HCT116 (cell line): ENCODE measurements around the gene KIF21B. TPM values are rescaled to one million over a fixed set of nuclear protein-coding genes. Genes with fewer than 3 reads are reported as not detected.

Source experiments
- ATAC-seq: fragments of 200-7000 bp; cut with Tn5 transposase; 2 replicates; pipeline ENCODE4 v1.9.1; 2020; ENCODE audit warnings: mild to moderate bottlenecking, moderate library complexity
- BruUV-seq: library from RNA; stranded (reverse); fragments of 400-500 nt; replicated peaks from 2 replicates; lab custom pipeline; 2021; lab: Mats Ljungman, UMichigan
- CTCF ChIA-PET: fragments of 300-600 bp; sonication (Branson Sonifier 250); formaldehyde crosslinking; loops from one replicate; lab custom pipeline; 2021; ENCODE audit warnings: antibody characterized with exemption; lab: Charles Lee
- POLR2A ChIA-PET: fragments of 300-600, 350-600 bp; sonication (Branson Sonifier 250); formaldehyde crosslinking; loops from one replicate; lab custom pipeline; 2021; ENCODE audit warnings: antibody characterized with exemption; lab: Charles Lee
- RAD21 ChIA-PET, 2 experiments: fragments of 300-600 bp; sonication (Branson Sonifier 250); formaldehyde crosslinking; loops; one replicate each; lab custom pipeline; 2023; ENCODE audit warnings: low total read pairs in 2 of 2; ENCODE audit not compliant: uncharacterized antibody in 2 of 2, unreplicated experiment in 2 of 2, low non-redundant PET in 1 of 2; lab: Charles Lee
- DNase-seq: peaks from one replicate; pipeline ENCODE4 v3.0.0-alpha.2; 2010; ENCODE audit warnings: low read depth, low spot score
- H2AFZ ChIP-seq: fragments of 200-600 bp; shearing (Covaris generic), sonication (generic); 2 replicates; pipeline ENCODE4 v1.6.1; 2017; ENCODE audit warnings: low read depth, mixed run types, mixed read lengths, antibody characterized with exemption, low read length; ENCODE audit not compliant: poor library complexity, severe bottlenecking
- H3K27ac ChIP-seq: 2 replicates; pipeline ENCODE4 v1.5.1; 2012; ENCODE audit warnings: low read depth, low read length
- H3K27me3 ChIP-seq: fragments of 200-600 bp; sonication (generic); 2 replicates; pipeline ENCODE4 v1.6.1; 2016; ENCODE audit warnings: mixed run types, low read length, mixed read lengths; ENCODE audit not compliant: insufficient read depth
- H3K36me3 ChIP-seq, 2 experiments: fragments of 200-500 bp in 1 of 2; fragments of 200-600 bp in 1 of 2; sonication (Bioruptor generic) in 1 of 2; sonication (generic) in 1 of 2; 2 replicates each; pipeline versions ENCODE4 v1.5.1 to v1.6.1; 2014 to 2016; ENCODE audit warnings: low read length in 2 of 2, inconsistent platforms in 1 of 2, mixed read lengths in 1 of 2, mixed run types in 1 of 2; ENCODE audit not compliant: insufficient read depth in 2 of 2, control insufficient read depth in 1 of 2
- H3K4me1 ChIP-seq, 2 experiments: fragments of 200-600 bp in 1 of 2; sonication (generic) in 1 of 2; 2 replicates each; pipeline versions ENCODE4 v1.5.1 to v1.6.1; 2012 to 2017; ENCODE audit warnings: low read length in 2 of 2, inconsistent platforms in 1 of 2, mild to moderate bottlenecking in 1 of 2, mixed read lengths in 1 of 2, mixed run types in 1 of 2, moderate library complexity in 1 of 2; ENCODE audit not compliant: insufficient read depth in 2 of 2, control insufficient read depth in 1 of 2
- H3K4me2 ChIP-seq: fragments of 200-600 bp; sonication (generic); 2 replicates; pipeline ENCODE4 v1.6.1; 2017; ENCODE audit warnings: mixed run types, low read length, mixed read lengths
- H3K4me3 ChIP-seq, 2 experiments: fragments of 200-600 bp in 1 of 2; sonication (generic) in 1 of 2; replicated peaks in 1 of 2; 2 replicates each; pipeline ENCODE4 v1.5.1; 2011 to 2016; ENCODE audit warnings: low read length in 2 of 2, control low read depth in 1 of 2, low read depth in 1 of 2, mild to moderate bottlenecking in 1 of 2, mixed read lengths in 1 of 2, mixed run types in 1 of 2
- H3K79me2 ChIP-seq: fragments of 200-600 bp; sonication (generic); 2 replicates; pipeline ENCODE4 v1.6.1; 2017; ENCODE audit warnings: mild to moderate bottlenecking, mixed run types, low read length, moderate library complexity, mixed read lengths; ENCODE audit not compliant: insufficient read depth
- H3K9ac ChIP-seq: fragments of 200-600 bp; sonication (generic); 2 replicates; pipeline ENCODE4 v1.6.1; 2016; ENCODE audit warnings: low read length, mixed read lengths
- H3K9me2 ChIP-seq: fragments of 200-600 bp; sonication (generic), shearing (Covaris generic); 2 replicates; pipeline ENCODE4 v1.6.1; 2017; ENCODE audit warnings: mixed run types, mild to moderate bottlenecking, moderate library complexity; ENCODE audit not compliant: insufficient read depth
- H3K9me3 ChIP-seq, 2 experiments: fragments of 200-500 bp in 1 of 2; fragments of 200-600 bp in 1 of 2; sonication (Bioruptor generic) in 1 of 2; sonication (generic) in 1 of 2; 2 replicates each; pipeline ENCODE4 v1.6.1; 2014 to 2017; ENCODE audit warnings: low read length in 2 of 2, mixed read lengths in 2 of 2, inconsistent platforms in 1 of 2, low read depth in 1 of 2, mild to moderate bottlenecking in 1 of 2, mixed run types in 1 of 2, moderate library complexity in 1 of 2; ENCODE audit not compliant: control insufficient read depth in 1 of 2, insufficient read depth in 1 of 2
- H4K20me1 ChIP-seq: fragments of 200-600 bp; sonication (generic), shearing (Covaris generic); 2 replicates; pipeline ENCODE4 v1.6.1; 2017; ENCODE audit warnings: mixed run types, mild to moderate bottlenecking, moderate library complexity; ENCODE audit not compliant: insufficient read depth
- CTCF ChIP-seq, 3 experiments: fragments of 200-600 bp in 1 of 3; sonication (generic) in 1 of 3; IDR thresholded peaks in 2 of 3; conservative IDR thresholded peaks in 1 of 3; 2 replicates each; pipeline ENCODE4 v1.5.1; 2012 to 2017; ENCODE audit warnings: low read depth in 2 of 3, low read length in 2 of 3, antibody characterized with exemption in 1 of 3, borderline replicate concordance in 1 of 3, control low read depth in 1 of 3, mild to moderate bottlenecking in 1 of 3, mixed read lengths in 1 of 3, mixed run types in 1 of 3, moderate library complexity in 1 of 3; ENCODE audit not compliant: insufficient read depth in 1 of 3
- ELF1 ChIP-seq: IDR thresholded peaks from 2 replicates; pipeline ENCODE4 v1.6.1; 2012; ENCODE audit warnings: low read depth, borderline replicate concordance
- EZH2 ChIP-seq: fragments of 200-600 bp; sonication (generic); IDR thresholded peaks from 2 replicates; pipeline ENCODE4 v1.6.1; 2017; ENCODE audit warnings: antibody characterized with exemption, mixed run types
- JUND ChIP-seq: IDR thresholded peaks from 2 replicates; pipeline ENCODE4 v1.6.1; 2012
- POLR2A ChIP-seq: IDR thresholded peaks from 2 replicates; pipeline ENCODE4 v1.7.0; 2011; ENCODE audit warnings: borderline replicate concordance; ENCODE audit not compliant: insufficient read depth, insufficient read length; ENCODE audit errors: extremely low read depth
- RAD21 ChIP-seq: IDR thresholded peaks from 2 replicates; pipeline ENCODE4 v1.6.1; 2012; ENCODE audit warnings: low read depth, mild to moderate bottlenecking
- REST ChIP-seq: IDR thresholded peaks from 2 replicates; pipeline ENCODE4 v1.6.1; 2012; ENCODE audit warnings: low read depth
- SP1 ChIP-seq: IDR thresholded peaks from 2 replicates; pipeline ENCODE4 v1.6.1; 2012; ENCODE audit warnings: low read depth
- SRF ChIP-seq: IDR thresholded peaks from 2 replicates; pipeline ENCODE4 v1.6.1; 2012; ENCODE audit warnings: low read depth
- YY1 ChIP-seq: IDR thresholded peaks from 2 replicates; pipeline ENCODE4 v1.6.1; 2011; ENCODE audit warnings: low read length, low read depth, moderate library complexity, mild to moderate bottlenecking; ENCODE audit not compliant: insufficient replicate concordance; ENCODE audit errors: extremely low read depth
- ZBTB33 ChIP-seq: IDR thresholded peaks from 2 replicates; pipeline ENCODE4 v1.6.1; 2011; ENCODE audit warnings: mild to moderate bottlenecking, low read length, moderate library complexity; ENCODE audit not compliant: insufficient replicate concordance; ENCODE audit errors: extremely low read depth
- ZFX ChIP-seq: fragments of 450-650 bp; IDR thresholded peaks from 2 replicates; pipeline ENCODE4 v1.6.1; 2017
- intact Hi-C: fragments of 100-400 bp; cut with micrococcal nuclease; formaldehyde crosslinking; loops from 2 replicates; pipeline ENCODE4 v1.10.0; 2022
- total RNA-seq: library from RNA; stranded (reverse); gene quantifications from one replicate; pipeline ENCODE4 v1.2.1, GENCODE V29; 2021; ENCODE audit not compliant: unreplicated experiment

The KIF21B gene
- total RNA-seq, 1 experiment from 2014 or later = 6.1 TPM

GRCh38 chr1:201000391-201000790, 23.1 kb downstream of the KIF21B start:
- intact Hi-C loops = no loop called here
- no TSS peak for BruUV-seq

More at GRCh38 chr1:201000391-201000790, 23.1 kb downstream of the KIF21B start:
- H3K9me2 ChIP-seq = no peaks in the 10 kb centered on the region
- ChIA-PET POLR2A (no interaction called here), CTCF (no interaction called here)
- no peak overlapping the region for H3K27ac ChIP-seq
- no peaks in the 10 kb centered on the region for H4K20me1 ChIP-seq
- no peaks in the 10 kb centered on the region for H3K79me2 ChIP-seq
- no peak overlapping the region for H2AFZ ChIP-seq
- DNase-seq (no peak), ATAC-seq (no peak)
- no peaks in the 10 kb centered on the region for H3K27me3 ChIP-seq
- H3K4me1 ChIP-seq = peaks cover 0 to 6% of the 10 kb centered on the region in 2 experiments; a peak in 1 of 4 replicates
- H3K36me3 ChIP-seq = no peaks in the 10 kb centered on the region
- no peak overlapping the region for H3K4me2 ChIP-seq
- TF ChIP-seq EZH2 (no peak), YY1 (no peak), SRF (no peak), ELF1 (no peak), POLR2A (no peak), RAD21 (no peak), CTCF (IDR thresholded peaks at IDR 0.05 in 2 of 3, conservative IDR thresholded peaks at IDR 0.05 in 1 of 3; ENCODE audit: borderline replicate concordance in 1 of 3, insufficient read depth in 1 of 3, low read depth in 2 of 3, low read length in 2 of 3) (no peak), REST (no peak), SP1 (no peak), JUND (no peak), ZFX (no peak), ZBTB33 (no peak)
- TF ChIP-seq, all 23 proteins: peak for 0
- Histone ChIP-seq H3K9me3 (no peaks in the 10 kb centered on the region), H3K4me3 (no peak overlapping the region), H3K9ac (no peak overlapping the region)
- RAD21 ChIA-PET = no interaction called here
